Posterior vena cava (tissue), 2 donors: ENCODE data around the gene KCNQ5. TPM values are rescaled to one million over a fixed set of nuclear protein-coding genes. Genes with fewer than 3 reads are reported as not detected.
"Not testable (repeated sequence)": the region's sequence is repeated elsewhere in the genome, so short reads cannot be mapped to it uniquely, and the experiment has no call there.

Experiments
- DNase-seq: peaks from one replicate; pipeline ENCODE4 v3.0.0-alpha.2; 2020; ENCODE audit warnings: low spot score
- intact Hi-C, 2 donors: fragments of 100-400 bp; cut with DNase I; formaldehyde crosslinking; loops; one replicate each; pipeline versions ENCODE4 v1.14.1 to v1.14.2; 2022 to 2023
- total RNA-seq, 2 donors: library from RNA; stranded (reverse); fragmentation: NEBNext Ultra II Directional; extraction: Animal tissue kit (Norgen Biotek cat#: 25700); gene quantifications; one replicate each; pipeline ENCODE4 v1.2.1, GENCODE V29; 2021
- donor health status: DM: yes; HTN: yes; CAD: no.
- donor health status: DM: yes; HTN: yes; CAD: no.

KCNQ5 gene
- total RNA-seq, 2 donors from 2014 or later = 1.3 to 4.0 TPM

GRCh38 chr6:73157870-73158269, 536.0 kb downstream of the KCNQ5 start:
- intact Hi-C loops = no loop called here
- DNase-seq = no peak

GRCh38 chr6:73169111-73169510, 547.2 kb downstream of the KCNQ5 start:
- intact Hi-C loops = no loop called here

DNA sequence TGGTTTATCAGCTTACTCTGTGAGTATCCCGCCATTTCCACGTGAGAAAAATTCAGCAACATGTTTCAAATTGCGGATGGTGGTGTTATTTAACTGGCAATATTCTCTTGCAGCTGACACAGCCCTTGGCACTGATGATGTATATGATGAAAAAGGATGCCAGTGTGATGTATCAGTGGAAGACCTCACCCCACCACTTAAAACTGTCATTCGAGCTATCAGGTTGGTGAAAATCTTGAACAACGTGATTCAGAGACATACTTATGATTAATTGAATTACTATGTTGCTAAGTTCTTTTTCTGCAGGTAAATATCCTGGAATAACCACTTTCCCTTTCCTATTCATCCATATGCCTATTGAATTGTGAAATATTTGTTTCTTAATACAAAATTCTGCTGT, 547.8 kb downstream of the KCNQ5 start:
- no peak for DNase-seq
- intact Hi-C loops = no loop called here

More at GRCh38 chr6:73169111-73169510, 547.2 kb downstream of the KCNQ5 start:
- DNase-seq = no peak

GRCh38 chr6:73174646-73175045, 552.8 kb downstream of the KCNQ5 start:
- intact Hi-C loops = loop anchor here in 1 of 2 donors (5.0 kb wide), 1 partner anchor 443 kb away; no protein-coding TSS in a partner anchor
- DNase-seq = no peak

- no peak for DNase-seq
- intact Hi-C loops = loop anchor here in 1 of 2 donors (5.0 kb wide), 1 partner anchor 441 kb away; no protein-coding TSS in a partner anchor
Measured at GRCh38 chr6:73176057-73176456, 554.2 kb downstream of the KCNQ5 start.

- intact Hi-C loops = loop anchor here in 1 of 2 donors (5.0 kb wide), 1 partner anchor 440 kb away; no protein-coding TSS in a partner anchor
- DNase-seq = no peak
Measured at GRCh38 chr6:73177221-73177944, 555.5 kb downstream of the KCNQ5 start.

- intact Hi-C loops = loop anchor here (5.0 to 10.0 kb wide), 2 partner anchors 765 to 768 kb away; no protein-coding TSS in a partner anchor
- no peak for DNase-seq
Measured at GRCh38 chr6:73180076-73180738, 558.3 kb downstream of the KCNQ5 start.

GRCh38 chr6:73180763-73181619, 559.1 kb downstream of the KCNQ5 start:
- intact Hi-C loops = loop anchor here (5.0 to 10.0 kb wide), 2 partner anchors 766 to 769 kb away; no protein-coding TSS in a partner anchor

GRCh38 chr6:73182021-73182607, 560.2 kb downstream of the KCNQ5 start:
- no peak for DNase-seq
- intact Hi-C loops = loop anchor here (5.0 to 10.0 kb wide), 2 partner anchors 767 to 770 kb away; no protein-coding TSS in a partner anchor

More at GRCh38 chr6:73180763-73181619, 559.1 kb downstream of the KCNQ5 start:
- no peak for DNase-seq

GRCh38 chr6:73193302-73193701, 571.4 kb downstream of the KCNQ5 start:
- DNase-seq, intact Hi-C loops: not testable (repeated sequence)

DNA sequence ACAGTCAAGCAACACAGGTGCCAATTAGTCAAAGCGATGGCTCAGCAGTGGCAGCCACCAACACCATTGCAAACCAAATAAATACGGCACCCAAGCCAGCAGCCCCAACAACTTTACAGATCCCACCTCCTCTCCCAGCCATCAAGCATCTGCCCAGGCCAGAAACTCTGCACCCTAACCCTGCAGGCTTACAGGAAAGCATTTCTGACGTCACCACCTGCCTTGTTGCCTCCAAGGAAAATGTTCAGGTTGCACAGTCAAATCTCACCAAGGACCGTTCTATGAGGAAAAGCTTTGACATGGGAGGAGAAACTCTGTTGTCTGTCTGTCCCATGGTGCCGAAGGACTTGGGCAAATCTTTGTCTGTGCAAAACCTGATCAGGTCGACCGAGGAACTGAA, 572.9 kb downstream of the KCNQ5 start:
- intact Hi-C loops = no loop called here
- no peak for DNase-seq

DNA sequence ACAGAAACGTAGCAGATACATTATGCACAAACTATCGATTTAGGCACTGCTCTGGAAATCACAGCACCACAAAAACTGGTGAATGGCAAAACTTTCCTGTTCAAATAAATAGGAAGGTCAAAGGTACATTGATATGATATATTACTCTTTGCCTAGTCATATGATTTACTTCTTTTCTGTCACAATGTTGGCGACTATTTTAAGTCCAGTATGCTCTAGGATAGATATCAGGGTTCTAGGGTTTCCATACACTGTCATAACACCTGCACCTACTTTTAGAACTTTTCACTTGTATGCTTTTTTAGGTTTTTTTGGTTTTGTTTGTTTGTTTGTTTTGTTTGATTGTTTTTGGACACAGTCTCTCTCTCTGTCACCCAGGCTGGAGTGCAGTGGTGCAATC, 578.4 kb downstream of the KCNQ5 start:
- intact Hi-C loops = no loop called here

DNA sequence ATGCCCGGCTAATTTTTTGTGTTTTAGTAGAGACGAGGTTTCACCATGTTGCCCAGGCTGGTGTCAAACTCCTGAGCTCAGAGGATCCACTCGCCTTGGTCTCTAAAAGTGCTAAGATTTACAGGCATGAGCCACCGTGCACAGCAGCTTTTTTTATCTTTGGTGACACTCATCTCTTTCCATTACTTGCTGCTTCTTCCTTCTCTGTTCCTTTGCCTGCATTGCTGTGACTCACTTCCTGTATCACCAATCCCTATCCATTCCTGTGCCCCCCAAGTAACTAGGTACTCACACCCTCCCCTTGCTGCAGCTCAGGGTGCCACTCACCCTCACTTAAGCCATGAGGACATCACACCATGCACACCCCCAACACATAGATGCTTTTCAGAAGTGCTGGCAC, 578.9 kb downstream of the KCNQ5 start:
- DNase-seq = no peak
- intact Hi-C loops = no loop called here

More for the DNA sequence above, 578.4 kb downstream of the KCNQ5 start:
- no peak for DNase-seq

DNA sequence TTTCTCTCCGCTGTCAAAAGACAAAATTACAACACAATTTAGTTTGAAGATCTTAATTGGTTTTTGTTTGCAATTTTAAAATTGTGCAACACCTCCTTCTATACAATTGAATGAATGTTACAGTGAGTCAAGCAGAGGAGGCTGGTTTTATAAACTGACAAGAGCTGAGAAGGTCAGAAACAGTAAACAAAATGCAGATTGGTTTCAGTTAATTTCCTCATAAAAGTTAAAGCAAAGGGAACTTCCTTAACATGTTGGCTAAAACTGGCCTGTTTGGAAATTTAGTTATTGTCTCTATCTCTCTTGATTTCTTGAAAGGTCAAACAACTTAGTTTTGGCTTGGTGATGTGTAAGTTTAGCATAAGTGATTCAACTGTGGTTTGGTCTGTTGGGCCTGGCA, 581.2 kb downstream of the KCNQ5 start:
- intact Hi-C loops = no loop called here
- DNase-seq = no peak

DNA sequence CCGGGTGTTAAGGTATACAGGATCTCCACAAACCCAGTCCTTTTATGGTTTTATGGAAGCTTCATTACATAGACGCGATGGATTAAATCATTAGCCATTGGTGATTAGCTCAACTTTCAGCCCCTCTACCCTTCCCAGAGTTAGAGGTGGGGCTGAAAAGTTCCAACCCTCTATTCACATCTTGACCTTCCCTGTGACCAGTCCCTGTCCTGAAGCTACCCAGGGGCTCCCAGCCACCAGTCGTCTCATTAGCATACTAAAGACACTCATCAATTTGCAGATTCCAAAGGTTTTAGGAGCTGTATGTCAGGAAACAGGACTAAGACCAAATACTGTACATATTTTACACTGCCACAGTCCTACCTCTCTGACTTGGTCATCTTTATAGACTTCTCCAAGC, 582.4 kb downstream of the KCNQ5 start:
- intact Hi-C loops = no loop called here
- DNase-seq = no peak

DNA sequence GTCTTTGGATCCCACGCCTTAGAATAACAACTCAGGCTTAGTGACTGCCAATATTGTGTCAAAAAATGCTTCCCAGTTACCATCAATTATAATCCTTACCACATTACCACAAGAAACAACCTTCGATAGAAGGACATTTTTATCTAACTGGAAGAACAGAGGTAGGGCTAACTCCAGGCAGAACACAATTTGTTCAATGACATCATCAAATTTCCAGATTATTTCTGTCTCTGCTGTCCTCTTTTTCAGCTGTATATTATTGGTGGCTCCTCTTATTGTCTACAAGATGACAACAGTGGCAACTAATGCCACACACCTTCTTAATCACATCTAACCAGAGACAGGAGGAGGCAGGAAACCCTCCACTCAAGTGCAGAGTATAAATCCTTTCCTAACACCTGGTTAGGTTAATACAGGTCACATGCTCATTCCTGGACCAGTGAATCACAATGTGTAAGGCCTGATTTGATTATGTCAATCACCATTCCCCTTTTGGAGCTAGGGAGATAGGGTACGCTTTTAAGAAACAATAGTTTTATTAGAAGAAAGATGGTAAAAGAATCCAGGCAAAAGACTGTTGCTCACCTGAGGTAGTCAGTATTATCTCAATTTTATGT, 585.5 kb downstream of the KCNQ5 start:
- intact Hi-C loops = no loop called here
- no peak for DNase-seq

GRCh38 chr6:73209117-73209516, 587.3 kb downstream of the KCNQ5 start:
- intact Hi-C loops = no loop called here
- DNase-seq = peak; percentile 53

DNA sequence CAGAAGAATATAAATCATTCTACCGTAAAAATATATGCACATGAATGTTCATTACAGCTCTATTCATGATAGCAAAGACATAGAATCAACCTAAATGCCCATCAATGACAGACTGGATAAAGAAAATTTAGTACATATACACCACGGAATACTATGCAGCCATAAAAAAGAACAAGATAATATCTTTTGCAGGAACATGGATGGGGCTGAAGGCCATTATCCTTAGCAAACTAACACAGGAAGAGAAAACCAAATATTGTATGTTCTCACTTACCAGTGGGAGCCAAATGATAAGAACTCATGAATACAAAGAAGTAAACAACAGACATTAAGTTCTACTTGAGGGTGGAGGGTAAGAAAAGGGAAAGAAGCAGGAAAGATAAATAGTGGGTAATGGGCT, 595.0 kb downstream of the KCNQ5 start:
- intact Hi-C loops = no loop called here
- no peak for DNase-seq

- DNase-seq = no peak
- intact Hi-C loops = no loop called here
Measured at GRCh38 chr6:73225396-73225795, 603.5 kb downstream of the KCNQ5 start, which contains the start of gene KHDC1L. Gene KHDC1L, minus strand, starts transcription at chr6:73225496. Its CDS starts 88 bp downstream, at chr6:73225408.
